Activated CD8-positive, alpha-beta memory T cell treated with anti-CD3 and anti-CD28 coated beads for 36 hours (primary cell): ENCODE data around the gene CMC1. TPM values are rescaled to one million over a fixed set of nuclear protein-coding genes. Genes with fewer than 3 reads are reported as not detected.
"Not testable (repeated sequence)": the region's sequence is repeated elsewhere in the genome, so short reads cannot be mapped to it uniquely, and the experiment has no call there.

Source experiments
- CTCF ChIA-PET: fragments of 350-600 bp; sonication (Branson Sonifier 250); formaldehyde crosslinking; loops from one replicate; lab custom pipeline; 2021; ENCODE audit warnings: antibody characterized with exemption; lab: Charles Lee
- POLR2A ChIA-PET: fragments of 350-600 bp; sonication (Branson Sonifier 250); formaldehyde crosslinking; loops from one replicate; lab custom pipeline; 2021; ENCODE audit warnings: antibody characterized with exemption; lab: Charles Lee
- total RNA-seq, 2 experiments: library from RNA; stranded (reverse); gene quantifications; one replicate each; pipeline ENCODE4 v1.2.3, GENCODE V29; 2021

The CMC1 gene
- total RNA-seq, 2 experiments from 2014 or later: 31.3 to 32.8 TPM

GRCh38 chr3:28242519-28242918, 1.1 kb downstream of the CMC1 start:
- POLR2A ChIA-PET: interaction anchor here (1.3 kb wide), 1 partner anchor 107 kb away, joined by 4 read pairs; the partner anchor contains the start of gene AZI2
- CTCF ChIA-PET: interaction anchor here (0.9 to 1.6 kb wide), 3 partner anchors 86 to 528 kb away, joined by 3 to 4 read pairs (median 3); partner anchors contain the start of gene EOMES

GRCh38 chr3:28243424-28244106, 2.1 kb downstream of the CMC1 start:
- CTCF ChIA-PET: interaction anchor here (0.9 to 1.6 kb wide), 4 partner anchors 32 to 529 kb away, joined by 3 to 4 read pairs (median 3); partner anchors contain the start of gene EOMES
- POLR2A ChIA-PET: interaction anchor here (1.1 kb wide), 1 partner anchor 223 kb away, joined by 4 read pairs; no protein-coding TSS in a partner anchor

- CTCF ChIA-PET: interaction anchor here (1.0 to 1.1 kb wide), 2 partner anchors 33 to 532 kb away, joined by 3 read pairs; no protein-coding TSS in a partner anchor
- POLR2A ChIA-PET: interaction anchor here (1.1 kb wide), 1 partner anchor 224 kb away, joined by 4 read pairs; no protein-coding TSS in a partner anchor
Measured at GRCh38 chr3:28244491-28244890, 3.1 kb downstream of the CMC1 start.

GRCh38 chr3:28247286-28247685, 5.9 kb downstream of the CMC1 start:
- ChIA-PET CTCF (no interaction called here), POLR2A (interaction anchor here (0.6 kb wide), 1 partner anchor 102 kb away, joined by 3 read pairs; no protein-coding TSS in a partner anchor)

GRCh38 chr3:28250999-28251398, 9.6 kb downstream of the CMC1 start:
- ChIA-PET CTCF (no interaction called here), POLR2A (no interaction called here)

- ChIA-PET CTCF (no interaction called here), POLR2A (no interaction called here)
Measured at GRCh38 chr3:28252001-28252431, 10.6 kb downstream of the CMC1 start.

GRCh38 chr3:28253040-28253715, 11.8 kb downstream of the CMC1 start:
- ChIA-PET POLR2A (interaction anchor here (0.6 kb wide), 1 partner anchor 18 kb away, joined by 5 read pairs; no protein-coding TSS in a partner anchor), CTCF (no interaction called here)

- CTCF ChIA-PET: no interaction called here
Measured at GRCh38 chr3:28262001-28262400, 20.6 kb downstream of the CMC1 start.

GRCh38 chr3:28265641-28266040, 24.2 kb downstream of the CMC1 start:
- POLR2A ChIA-PET: no interaction called here
- CTCF ChIA-PET: interaction anchor here (1.6 kb wide), 1 partner anchor 13 kb away, joined by 3 read pairs; no protein-coding TSS in a partner anchor

More at GRCh38 chr3:28262001-28262400, 20.6 kb downstream of the CMC1 start:
- POLR2A ChIA-PET: no interaction called here

GRCh38 chr3:28267984-28268849, 26.8 kb downstream of the CMC1 start:
- ChIA-PET POLR2A (no interaction called here), CTCF (no interaction called here)

GRCh38 chr3:28268989-28269388, 27.6 kb downstream of the CMC1 start:
- POLR2A ChIA-PET: no interaction called here
- CTCF ChIA-PET: no interaction called here

GRCh38 chr3:28269884-28270283, 28.5 kb downstream of the CMC1 start:
- CTCF ChIA-PET, POLR2A ChIA-PET: not testable (repeated sequence)

GRCh38 chr3:28273837-28274236, 32.4 kb downstream of the CMC1 start:
- ChIA-PET POLR2A (no interaction called here), CTCF (no interaction called here)

GRCh38 chr3:28278918-28279317, 37.5 kb downstream of the CMC1 start:
- POLR2A ChIA-PET: no interaction called here
- CTCF ChIA-PET: no interaction called here

GRCh38 chr3:28279770-28280169, 38.4 kb downstream of the CMC1 start:
- ChIA-PET POLR2A (no interaction called here), CTCF (no interaction called here)

GRCh38 chr3:28280781-28281180, 39.4 kb downstream of the CMC1 start:
- POLR2A ChIA-PET: no interaction called here
- CTCF ChIA-PET: no interaction called here

GRCh38 chr3:28286595-28286994, 45.2 kb downstream of the CMC1 start:
- ChIA-PET CTCF (interaction anchor here (1.0 to 1.2 kb wide), 3 partner anchors 19 to 574 kb away, joined by 3 to 6 read pairs (median 3); no protein-coding TSS in a partner anchor), POLR2A (no interaction called here)

- CTCF ChIA-PET: interaction anchor here (1.0 to 1.2 kb wide), 3 partner anchors 19 to 575 kb away, joined by 3 to 6 read pairs (median 3); no protein-coding TSS in a partner anchor
- POLR2A ChIA-PET: no interaction called here
Measured at GRCh38 chr3:28287046-28287445, 45.6 kb downstream of the CMC1 start.

- POLR2A ChIA-PET: no interaction called here
- CTCF ChIA-PET: interaction anchor here (1.4 kb wide), 1 partner anchor 579 kb away, joined by 3 read pairs; no protein-coding TSS in a partner anchor
Measured at GRCh38 chr3:28290863-28291300, 49.5 kb downstream of the CMC1 start.
